GM20000 (cell line): Measurements from ENCODE around the gene KLK14.

Experiments used
- DNase-seq: peaks from one replicate; pipeline ENCODE4 v3.0.0; 2012; ENCODE audit warnings: low spot score
- CTCF ChIP-seq: IDR thresholded peaks from 2 replicates; pipeline ENCODE4 v1.5.1; 2012; ENCODE audit warnings: mild to moderate bottlenecking, control low read depth; ENCODE audit errors: extremely low read depth, missing control alignments

Gene KLK14

GRCh38 chr19:51043497-51043896 is 39.2 kb downstream of the KLK14 start:
- DNase-seq = no peak
- TF ChIP-seq CTCF = no peak

- TF ChIP-seq CTCF = no peak
- no peak for DNase-seq
Observed at GRCh38 chr19:51040151-51040550, 42.5 kb downstream of the KLK14 start.

- TF ChIP-seq CTCF = no peak
- no peak for DNase-seq
Observed at GRCh38 chr19:51036519-51036918, 46.2 kb downstream of the KLK14 start.

- TF ChIP-seq CTCF = no peak
- no peak for DNase-seq
Observed at GRCh38 chr19:51034704-51035103, 48.0 kb downstream of the KLK14 start, which contains the start of gene KLK12. KLK12 (minus strand) TSS chr19:51035002; CDS start chr19:51034621, 381 bp downstream.

GRCh38 chr19:51031880-51032225 is 50.8 kb downstream of the KLK14 start:
- no peak for DNase-seq

GRCh38 chr19:51031220-51031879 is 51.3 kb downstream of the KLK14 start:
- DNase-seq = no peak
- TF ChIP-seq CTCF = no peak

More at GRCh38 chr19:51031880-51032225, 50.8 kb downstream of the KLK14 start:
- no peak for TF ChIP-seq CTCF

- TF ChIP-seq CTCF = no peak
- no peak for DNase-seq
Observed at GRCh38 chr19:51030631-51031030, 52.1 kb downstream of the KLK14 start.
